Uterus (tissue), 2 donors: Measurements from ENCODE around the gene RMND1.

Experiments used
- CTCF ChIP-seq, 4 experiments: fragments of 200-600 bp in 2 of 4; fragments of 450-650 bp in 2 of 4; sonication (generic) in 2 of 4; IDR thresholded peaks; one replicate each; pipeline ENCODE4 v1.5.1; 2016 to 2019; ENCODE audit warnings: antibody characterized with exemption in 4 of 4, mild to moderate bottlenecking in 2 of 4, moderate library complexity in 1 of 4
- POLR2A ChIP-seq, 2 donors: fragments of 450-650 bp; IDR thresholded peaks; one replicate each; pipeline ENCODE4 v1.6.1; 2016; ENCODE audit warnings: antibody characterized with exemption in 2 of 2, mild to moderate bottlenecking in 1 of 2, moderate library complexity in 1 of 2

DNA sequence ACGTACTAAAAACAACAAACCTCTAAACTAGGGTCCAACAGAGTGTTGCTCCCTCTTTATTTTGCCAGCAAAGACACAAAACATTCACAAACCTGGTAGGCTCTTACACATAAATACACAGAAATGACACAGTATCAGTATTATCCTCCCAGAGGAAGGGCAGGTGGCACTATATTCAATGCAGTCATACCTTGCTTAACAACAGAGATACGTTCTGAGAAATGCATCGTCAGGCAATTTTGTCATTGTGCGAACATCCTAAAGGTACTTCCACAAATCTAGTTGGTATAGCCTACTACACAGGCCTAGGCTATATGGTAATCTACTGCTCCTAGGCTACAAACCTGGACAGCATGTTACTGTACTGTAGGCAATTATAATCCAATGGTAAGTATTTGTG is 70.2 kb downstream of the RMND1 start:
- TF ChIP-seq CTCF (IDR thresholded peaks at IDR 0.05): no peak
- TF ChIP-seq POLR2A (IDR thresholded peaks at IDR 0.05): no peak
